ENCODE results near the gene ZNF69. TPM values are rescaled to one million over a fixed set of nuclear protein-coding genes. Genes with fewer than 3 reads are reported as not detected.
A peak's percentile ranks its signal among the peaks of the same experiment; 100 is the strongest.
"Not testable (repeated sequence)": the region's sequence is repeated elsewhere in the genome, so short reads cannot be mapped to it uniquely, and the experiment has no call there.

The ZNF69 gene
- 1 to 10 TPM in 3 of 4 donors, under 1 TPM in 1; 0.18 to 4.4 (median 1.2) TPM for total RNA-seq

DNA sequence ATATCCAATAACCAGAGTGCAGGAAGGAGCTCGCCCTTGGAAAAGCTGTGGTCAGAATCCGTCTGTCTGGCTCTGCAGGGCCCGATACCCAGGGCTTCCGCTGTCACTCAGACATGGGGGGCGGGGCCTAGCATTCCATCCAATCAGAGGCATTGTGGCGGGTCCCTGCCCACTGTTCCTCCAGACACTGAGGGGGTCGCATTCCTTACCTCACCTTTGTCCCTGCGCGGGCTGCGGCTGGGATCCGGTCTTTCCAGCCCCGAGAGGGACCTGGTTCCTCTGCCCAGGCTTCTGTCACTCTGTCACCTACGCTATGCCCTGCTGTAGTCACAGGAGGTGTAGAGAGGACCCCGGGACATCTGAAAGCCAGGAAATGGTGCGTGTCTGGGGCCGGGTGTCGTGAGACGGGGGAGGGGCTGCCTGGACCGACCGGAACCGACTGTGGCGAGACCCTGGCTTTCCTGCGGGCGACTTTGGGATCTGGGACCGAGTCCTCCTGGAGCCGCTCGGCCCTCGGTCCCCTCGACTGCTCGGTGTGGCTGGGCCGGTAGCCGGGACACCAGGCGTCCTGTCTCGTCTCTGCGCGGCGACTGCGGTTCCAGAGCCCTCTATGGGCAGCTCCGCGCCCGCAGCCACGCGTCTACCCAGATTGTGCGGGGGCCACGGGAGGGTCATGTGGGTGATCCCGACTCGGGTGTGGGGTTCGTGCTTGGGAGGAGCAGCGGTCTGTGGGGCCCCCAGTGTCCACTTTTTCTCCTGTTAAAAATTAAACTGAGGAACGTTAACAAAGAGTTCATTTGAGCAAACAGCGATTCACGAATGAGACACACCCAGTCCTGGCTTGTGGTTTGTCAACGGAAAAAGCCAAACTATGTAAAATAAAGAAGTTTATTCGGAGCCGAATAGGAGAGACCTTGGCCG lies at the start of gene ZNF69:
TSS of gene ZNF69 (plus strand) at position 172 of the 921 bp plus-strand sequence. CDS start at position 314, 142 bp downstream.
- H3K4me1 ChIP-seq = peaks cover 0 to 22% (median 6%) of the 10 kb centered on the region in 3 donors
- H3K27ac ChIP-seq = peak within 1 kb of the TSS; percentile 61 to 88 (median 86)
- peaks cover 0 to 11% (median 0%) of the 10 kb centered on the region in 3 donors for H3K9me3 ChIP-seq
- H3K36me3 ChIP-seq = no peaks in the 10 kb centered on the region
- TF ChIP-seq, protein P1, sequence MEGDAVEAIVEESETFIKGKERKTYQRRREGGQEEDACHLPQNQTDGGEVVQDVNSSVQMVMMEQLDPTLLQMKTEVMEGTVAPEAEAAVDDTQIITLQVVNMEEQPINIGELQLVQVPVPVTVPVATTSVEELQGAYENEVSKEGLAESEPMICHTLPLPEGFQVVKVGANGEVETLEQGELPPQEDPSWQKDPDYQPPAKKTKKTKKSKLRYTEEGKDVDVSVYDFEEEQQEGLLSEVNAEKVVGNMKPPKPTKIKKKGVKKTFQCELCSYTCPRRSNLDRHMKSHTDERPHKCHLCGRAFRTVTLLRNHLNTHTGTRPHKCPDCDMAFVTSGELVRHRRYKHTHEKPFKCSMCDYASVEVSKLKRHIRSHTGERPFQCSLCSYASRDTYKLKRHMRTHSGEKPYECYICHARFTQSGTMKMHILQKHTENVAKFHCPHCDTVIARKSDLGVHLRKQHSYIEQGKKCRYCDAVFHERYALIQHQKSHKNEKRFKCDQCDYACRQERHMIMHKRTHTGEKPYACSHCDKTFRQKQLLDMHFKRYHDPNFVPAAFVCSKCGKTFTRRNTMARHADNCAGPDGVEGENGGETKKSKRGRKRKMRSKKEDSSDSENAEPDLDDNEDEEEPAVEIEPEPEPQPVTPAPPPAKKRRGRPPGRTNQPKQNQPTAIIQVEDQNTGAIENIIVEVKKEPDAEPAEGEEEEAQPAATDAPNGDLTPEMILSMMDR (IDR thresholded peaks at IDR 0.05) = peak in 2 of 6 experiments; percentile 7 to 17
- TF ChIP-seq POLR2A (IDR thresholded peaks at IDR 0.05) = no peak
- no peak for DNase-seq
- intact Hi-C loops (cut with DNase I) = no loop called here
- WGBS, 2 donors = 2 to 6% methylated on average over 17 to 20 of the region's 56 CpGs
- H3K27me3 ChIP-seq = no peaks in the 10 kb centered on the region
- peak within 1 kb of the TSS; percentile 38 to 78 (median 70) for H3K4me3 ChIP-seq

DNA sequence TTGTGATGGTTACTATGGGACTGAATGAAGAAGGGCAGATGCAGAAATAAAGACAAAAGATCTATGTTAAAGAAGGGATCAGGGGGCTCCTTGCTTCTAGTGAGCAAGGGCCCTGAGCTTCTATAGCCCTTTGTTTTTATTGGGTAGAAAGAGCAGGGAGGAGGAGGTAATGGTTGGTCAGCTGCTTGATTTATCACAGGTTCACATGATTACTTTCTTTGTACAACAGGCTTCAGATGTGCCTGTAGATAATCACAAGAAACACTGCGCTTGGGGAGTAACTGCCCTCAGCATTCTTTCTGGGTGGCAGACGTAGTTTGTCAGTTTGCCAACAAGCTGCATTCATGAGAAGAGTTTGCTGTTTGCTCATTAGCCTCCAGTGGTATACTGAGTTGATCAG lies 43.9 kb upstream of the ZNF69 start:
- Histone ChIP-seq H3K27ac (no peak overlapping the region), H3K9me3 (peaks cover 0 to 12% (median 0%) of the 10 kb centered on the region in 3 donors), H3K4me1 (peaks cover 0 to 10% (median 6%) of the 10 kb centered on the region in 3 donors), H3K4me3 (no peak overlapping the region), H3K36me3 (no peaks in the 10 kb centered on the region), H3K27me3 (no peaks in the 10 kb centered on the region)
- no peak for DNase-seq
- intact Hi-C loops (cut with DNase I) = no loop called here
- TF ChIP-seq, protein P1 (IDR thresholded peaks at IDR 0.05) = no peak
- TF ChIP-seq POLR2A (IDR thresholded peaks at IDR 0.05) = no peak
- 14 to 38% methylated on average over 2 of the region's 2 CpGs for WGBS, 2 donors

- H3K27ac ChIP-seq; H3K4me3 ChIP-seq; H3K27me3 ChIP-seq; DNase-seq; intact Hi-C loops (cut with DNase I); H3K9me3 ChIP-seq; H3K36me3 ChIP-seq: not testable (repeated sequence)
- peaks cover 7 to 25% (median 10%) of the 10 kb centered on the region in 3 donors for H3K4me1 ChIP-seq
- 58 to 63% methylated on average over 2 to 5 of the region's 6 CpGs for WGBS, 2 donors
These were observed 40.0 kb upstream of the ZNF69 start for GRCh38 chr19:11847615-11848014.

DNA sequence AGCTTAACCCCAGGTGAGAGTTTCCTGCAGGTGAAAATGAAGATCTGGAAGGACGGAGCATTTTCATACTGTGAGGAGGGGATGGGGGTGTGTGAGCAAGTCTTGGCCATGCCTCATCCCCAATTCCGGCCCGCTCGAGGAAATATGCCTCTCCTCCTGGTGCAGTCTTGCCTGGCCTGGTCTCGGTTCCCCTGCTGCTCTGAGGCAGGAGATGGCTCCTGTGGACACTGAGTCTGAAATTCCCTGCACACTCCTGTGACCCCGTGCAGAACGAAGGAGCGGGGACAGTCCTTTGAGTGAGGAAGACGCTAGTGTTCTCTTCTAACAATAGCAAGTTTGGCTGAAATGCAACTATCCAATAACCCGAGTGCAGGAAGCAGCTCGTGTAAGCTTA lies 39.4 kb upstream of the ZNF69 start:
- DNase-seq = no peak
- Histone ChIP-seq H3K4me1 (peaks cover 7 to 25% (median 10%) of the 10 kb centered on the region in 3 donors), H3K27ac (peak overlapping the region in 3 of 4 donors; percentile 49 to 77 (median 76)), H3K36me3 (no peaks in the 10 kb centered on the region), H3K4me3 (peak overlapping the region; percentile 47 to 73 (median 62)), H3K9me3 (peaks cover 0 to 4% (median 0%) of the 10 kb centered on the region in 3 donors), H3K27me3 (no peaks in the 10 kb centered on the region)
- TF ChIP-seq POLR2A (IDR thresholded peaks at IDR 0.05) = no peak
- TF ChIP-seq, protein P1 (IDR thresholded peaks at IDR 0.05) = no peak
- intact Hi-C loops (cut with DNase I) = no loop called here
- 36 to 44% methylated on average over 6 to 7 of the region's 11 CpGs for WGBS, 2 donors

DNA sequence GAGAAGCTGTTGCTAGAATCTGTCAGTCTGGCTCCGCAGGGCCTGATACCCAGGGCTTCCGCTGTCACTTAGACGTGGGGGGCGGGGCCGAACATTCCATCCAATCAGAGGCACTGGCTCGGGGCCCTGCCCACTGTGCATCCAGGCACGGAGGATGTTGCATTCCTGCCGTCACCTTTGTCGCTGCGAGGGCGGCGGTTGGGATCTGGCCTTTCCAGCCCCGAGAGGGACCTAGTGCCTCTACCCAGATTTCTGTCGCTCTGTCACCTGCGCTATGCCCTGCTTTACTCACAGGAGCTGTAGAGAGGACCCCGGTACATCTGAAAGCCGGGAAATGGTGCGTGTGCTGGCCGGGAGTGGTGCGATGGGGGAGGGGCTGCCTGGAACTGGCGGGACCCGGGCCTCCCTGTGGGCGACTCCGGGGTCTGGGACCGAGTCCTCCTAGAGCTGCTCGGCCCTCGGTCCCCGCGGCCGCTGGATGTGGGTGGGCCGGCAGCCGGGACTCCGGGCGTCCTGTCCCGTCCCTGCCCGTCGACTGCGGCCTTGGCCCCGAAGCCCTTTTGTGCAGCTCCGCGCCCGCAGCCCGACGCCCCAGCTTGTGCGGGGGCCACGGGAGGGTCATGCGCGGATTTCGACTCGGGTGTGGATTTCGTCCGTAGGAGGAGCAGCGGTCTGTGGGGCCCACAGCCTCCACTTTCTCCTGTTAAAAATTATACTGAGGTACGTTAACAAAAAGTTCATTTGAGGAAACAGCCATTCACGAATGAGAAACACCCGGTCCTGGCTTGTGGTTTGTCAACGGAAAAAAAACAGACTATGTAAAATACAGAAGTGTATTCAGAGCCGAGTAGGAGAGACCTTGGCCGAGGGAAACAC lies 38.8 kb upstream of the ZNF69 start, which contains the start of gene ZNF439:
TSS of gene ZNF439 (plus strand) at position 133 of the 876 bp plus-strand sequence. CDS start at position 275, 142 bp downstream.
- DNase-seq = peak; percentile 38
- Histone ChIP-seq H3K9me3 (peaks cover 0 to 6% (median 0%) of the 10 kb centered on the region in 3 donors), H3K4me1 (peaks cover 7 to 25% (median 10%) of the 10 kb centered on the region in 3 donors), H3K4me3 (peak within 1 kb of the TSS; percentile 47 to 73 (median 62)), H3K36me3 (no peaks in the 10 kb centered on the region), H3K27ac (peak within 1 kb of the TSS; percentile 49 to 77 (median 70)), H3K27me3 (no peaks in the 10 kb centered on the region)
- 2 to 3% methylated on average over 18 of the region's 59 CpGs for WGBS, 2 donors
- intact Hi-C loops (cut with DNase I) = no loop called here
- TF ChIP-seq, protein P1 (IDR thresholded peaks at IDR 0.05) = no peak
- peak in 1 of 4 donors; percentile 36 for TF ChIP-seq POLR2A (IDR thresholded peaks at IDR 0.05)

- H3K36me3 ChIP-seq; intact Hi-C loops (cut with DNase I); H3K27ac ChIP-seq; DNase-seq; H3K27me3 ChIP-seq; H3K4me3 ChIP-seq; H3K9me3 ChIP-seq: not testable (repeated sequence)
- H3K4me1 ChIP-seq = peaks cover 7 to 25% (median 10%) of the 10 kb centered on the region in 3 donors
- WGBS, 2 donors = 91 to 95% methylated on average over 4 of the region's 4 CpGs
These were observed 37.3 kb upstream of the ZNF69 start for GRCh38 chr19:11850289-11850688.

Data from esophagus squamous epithelium (tissue), 5 donors.